PC-3 (cell line): Measurements from ENCODE around the gene TAF1B.

ENCODE experiments used
- EZH2phosphoT487 ChIP-seq: fragments of 300-600 bp; sonication (generic); IDR thresholded peaks from 2 replicates; pipeline ENCODE4 v1.6.1; 2018; ENCODE audit warnings: mild to moderate bottlenecking, antibody characterized with exemption, low read length, borderline replicate concordance
- TF ChIP-seq, protein P1 (sequence below): fragments of 300-600 bp; sonication (generic); conservative IDR thresholded peaks from 2 replicates; pipeline ENCODE4 v1.5.1; 2017; ENCODE audit warnings: antibody characterized with exemption, low read depth, mild to moderate bottlenecking, low read length

DNA sequence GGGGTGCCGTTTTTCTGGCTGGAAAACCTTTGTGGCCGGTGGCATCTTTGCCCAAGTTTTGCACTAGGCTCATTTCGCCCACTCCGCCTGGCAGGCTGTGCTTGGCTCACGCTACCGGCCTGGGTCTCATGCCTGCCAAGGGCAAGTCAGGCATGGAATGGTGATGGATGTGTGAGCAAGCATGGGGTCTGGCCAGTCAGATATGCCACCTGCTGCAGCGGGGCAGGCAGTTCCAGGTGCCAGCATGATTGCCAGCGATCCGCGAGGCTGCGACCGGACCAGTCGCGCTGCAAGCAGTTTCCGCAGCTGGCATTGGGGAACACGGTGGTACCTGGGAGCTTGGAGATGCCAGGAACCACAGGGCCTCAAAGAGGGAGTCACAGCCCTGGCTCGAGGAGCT, 40.6 kb downstream of the TAF1B start:
- TF ChIP-seq, protein P1, sequence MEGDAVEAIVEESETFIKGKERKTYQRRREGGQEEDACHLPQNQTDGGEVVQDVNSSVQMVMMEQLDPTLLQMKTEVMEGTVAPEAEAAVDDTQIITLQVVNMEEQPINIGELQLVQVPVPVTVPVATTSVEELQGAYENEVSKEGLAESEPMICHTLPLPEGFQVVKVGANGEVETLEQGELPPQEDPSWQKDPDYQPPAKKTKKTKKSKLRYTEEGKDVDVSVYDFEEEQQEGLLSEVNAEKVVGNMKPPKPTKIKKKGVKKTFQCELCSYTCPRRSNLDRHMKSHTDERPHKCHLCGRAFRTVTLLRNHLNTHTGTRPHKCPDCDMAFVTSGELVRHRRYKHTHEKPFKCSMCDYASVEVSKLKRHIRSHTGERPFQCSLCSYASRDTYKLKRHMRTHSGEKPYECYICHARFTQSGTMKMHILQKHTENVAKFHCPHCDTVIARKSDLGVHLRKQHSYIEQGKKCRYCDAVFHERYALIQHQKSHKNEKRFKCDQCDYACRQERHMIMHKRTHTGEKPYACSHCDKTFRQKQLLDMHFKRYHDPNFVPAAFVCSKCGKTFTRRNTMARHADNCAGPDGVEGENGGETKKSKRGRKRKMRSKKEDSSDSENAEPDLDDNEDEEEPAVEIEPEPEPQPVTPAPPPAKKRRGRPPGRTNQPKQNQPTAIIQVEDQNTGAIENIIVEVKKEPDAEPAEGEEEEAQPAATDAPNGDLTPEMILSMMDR, result no peak
- TF ChIP-seq EZH2phosphoT487, result no peak
